BE2C (cell line): ENCODE results near the gene TMEM31. TPM values are rescaled to one million over a fixed set of nuclear protein-coding genes. Genes with fewer than 3 reads are reported as not detected.

Experiments used
- DNase-seq: peaks from one replicate; pipeline ENCODE4 v3.0.0-alpha.2; 2020
- H3K27me3 ChIP-seq: fragments of 250-450 bp; sonication (Bioruptor Pico); 2 replicates; pipeline ENCODE4 v1.5.1; 2020; ENCODE audit warnings: mild to moderate bottlenecking
- H3K36me3 ChIP-seq: fragments of 250-450 bp; sonication (Bioruptor Pico); 2 replicates; pipeline ENCODE4 v1.5.1; 2020; ENCODE audit warnings: mild to moderate bottlenecking
- H3K4me1 ChIP-seq: fragments of 250-450 bp; sonication (Bioruptor Pico); 2 replicates; pipeline ENCODE4 v1.5.1; 2020
- H3K4me3 ChIP-seq: 2 replicates; pipeline ENCODE4 v1.5.1; 2011; ENCODE audit warnings: low read depth, low read length
- H3K9me3 ChIP-seq: fragments of 250-450 bp; sonication (Bioruptor Pico); 2 replicates; pipeline ENCODE4 v1.5.1; 2020
- polyA plus RNA-seq: library from polyadenylated mRNA; unstranded; fragments of >200 nt; gene quantifications from one replicate; pipeline ENCODE4 v1.2.1, GENCODE V29; 2012; ENCODE audit warnings: low read depth, missing spikeins; ENCODE audit not compliant: insufficient read length, insufficient read depth
- TF ChIP-seq, protein P1 (sequence below): IDR thresholded peaks from 2 replicates; pipeline ENCODE4 v1.5.1; 2012; ENCODE audit warnings: mild to moderate bottlenecking, low read depth, low read length

The TMEM31 gene, protein sequence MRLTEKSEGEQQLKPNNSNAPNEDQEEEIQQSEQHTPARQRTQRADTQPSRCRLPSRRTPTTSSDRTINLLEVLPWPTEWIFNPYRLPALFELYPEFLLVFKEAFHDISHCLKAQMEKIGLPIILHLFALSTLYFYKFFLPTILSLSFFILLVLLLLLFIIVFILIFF
- polyA plus RNA-seq, result 2.7 TPM

DNA sequence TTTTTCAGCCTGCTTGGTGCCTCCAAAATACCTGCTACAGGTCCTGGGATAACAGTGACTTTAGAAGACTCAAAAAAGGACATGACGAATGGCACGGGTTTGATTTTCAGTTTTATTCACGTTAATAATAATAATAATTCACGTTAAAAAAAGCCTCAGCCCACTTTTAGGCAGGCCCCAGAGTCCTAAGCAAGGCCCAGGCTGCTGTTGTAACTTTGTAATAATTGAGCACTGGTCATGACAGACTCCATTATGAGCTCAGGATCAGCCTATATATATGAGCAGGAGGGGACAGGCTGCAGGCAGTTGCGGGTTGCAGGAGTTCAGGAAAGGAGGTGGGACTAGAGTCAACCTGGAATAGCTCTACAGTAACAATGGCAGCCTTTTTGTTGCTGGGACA is at the start of gene TMEM31:
Gene TMEM31, plus strand, starts transcription at position 301 of the 400 bp plus-strand sequence. CDS start 1,350 bp downstream, outside the sequence.
- TF ChIP-seq, protein P1, sequence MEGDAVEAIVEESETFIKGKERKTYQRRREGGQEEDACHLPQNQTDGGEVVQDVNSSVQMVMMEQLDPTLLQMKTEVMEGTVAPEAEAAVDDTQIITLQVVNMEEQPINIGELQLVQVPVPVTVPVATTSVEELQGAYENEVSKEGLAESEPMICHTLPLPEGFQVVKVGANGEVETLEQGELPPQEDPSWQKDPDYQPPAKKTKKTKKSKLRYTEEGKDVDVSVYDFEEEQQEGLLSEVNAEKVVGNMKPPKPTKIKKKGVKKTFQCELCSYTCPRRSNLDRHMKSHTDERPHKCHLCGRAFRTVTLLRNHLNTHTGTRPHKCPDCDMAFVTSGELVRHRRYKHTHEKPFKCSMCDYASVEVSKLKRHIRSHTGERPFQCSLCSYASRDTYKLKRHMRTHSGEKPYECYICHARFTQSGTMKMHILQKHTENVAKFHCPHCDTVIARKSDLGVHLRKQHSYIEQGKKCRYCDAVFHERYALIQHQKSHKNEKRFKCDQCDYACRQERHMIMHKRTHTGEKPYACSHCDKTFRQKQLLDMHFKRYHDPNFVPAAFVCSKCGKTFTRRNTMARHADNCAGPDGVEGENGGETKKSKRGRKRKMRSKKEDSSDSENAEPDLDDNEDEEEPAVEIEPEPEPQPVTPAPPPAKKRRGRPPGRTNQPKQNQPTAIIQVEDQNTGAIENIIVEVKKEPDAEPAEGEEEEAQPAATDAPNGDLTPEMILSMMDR, result no peak
- Histone ChIP-seq H3K36me3 (no peaks in the 10 kb centered on the region), H3K27me3 (no peaks in the 10 kb centered on the region), H3K4me1 (no peaks in the 10 kb centered on the region), H3K9me3 (no peaks in the 10 kb centered on the region), H3K4me3 (no peak within 1 kb of the TSS)
- DNase-seq, result no peak

DNA sequence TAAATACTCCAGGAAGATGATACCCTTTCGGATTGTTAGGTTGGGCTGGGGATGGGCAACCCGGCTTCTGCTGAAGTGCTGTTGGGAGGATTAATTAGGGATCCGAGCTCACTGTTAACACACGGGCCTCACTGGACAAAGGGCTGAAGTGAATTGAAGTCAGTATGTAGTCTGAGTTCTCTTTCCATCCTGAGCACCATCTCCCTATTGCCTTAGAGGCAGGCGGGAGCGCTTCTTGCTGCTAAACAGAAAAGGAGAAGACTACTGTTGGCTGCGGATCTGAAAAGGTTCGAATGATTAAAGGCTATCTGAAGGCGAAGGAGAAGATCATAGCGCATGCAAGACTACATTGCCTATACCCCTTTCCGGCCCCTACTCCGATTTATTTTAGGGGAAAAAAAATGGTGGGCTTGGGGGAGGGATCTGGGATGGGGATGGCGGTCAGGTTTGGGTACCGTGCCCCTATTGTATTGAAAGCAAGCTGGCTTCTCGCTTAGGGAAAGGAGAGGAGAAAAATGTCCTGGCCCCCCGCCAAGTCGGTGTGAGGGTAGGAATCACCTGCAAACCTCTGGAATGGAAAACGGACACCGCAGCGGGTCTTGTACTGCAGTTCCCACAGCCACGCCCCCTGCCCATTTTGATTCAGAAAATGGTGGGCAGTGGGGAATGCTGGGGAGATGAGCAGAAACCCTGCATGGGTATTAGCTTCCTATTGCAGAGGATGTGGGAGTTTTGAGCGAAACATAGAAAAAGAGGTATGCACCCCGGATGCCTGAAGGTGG is 46.5 kb upstream of the TMEM31 start:
- Histone ChIP-seq H3K36me3 (no peaks in the 10 kb centered on the region), H3K27me3 (no peaks in the 10 kb centered on the region), H3K4me1 (peaks cover 5% of the 10 kb centered on the region; the same call in 1 of the 2 replicates), H3K4me3 (no peak overlapping the region), H3K9me3 (no peaks in the 10 kb centered on the region)
- TF ChIP-seq, protein P1, result no peak
- DNase-seq, result no peak

DNA sequence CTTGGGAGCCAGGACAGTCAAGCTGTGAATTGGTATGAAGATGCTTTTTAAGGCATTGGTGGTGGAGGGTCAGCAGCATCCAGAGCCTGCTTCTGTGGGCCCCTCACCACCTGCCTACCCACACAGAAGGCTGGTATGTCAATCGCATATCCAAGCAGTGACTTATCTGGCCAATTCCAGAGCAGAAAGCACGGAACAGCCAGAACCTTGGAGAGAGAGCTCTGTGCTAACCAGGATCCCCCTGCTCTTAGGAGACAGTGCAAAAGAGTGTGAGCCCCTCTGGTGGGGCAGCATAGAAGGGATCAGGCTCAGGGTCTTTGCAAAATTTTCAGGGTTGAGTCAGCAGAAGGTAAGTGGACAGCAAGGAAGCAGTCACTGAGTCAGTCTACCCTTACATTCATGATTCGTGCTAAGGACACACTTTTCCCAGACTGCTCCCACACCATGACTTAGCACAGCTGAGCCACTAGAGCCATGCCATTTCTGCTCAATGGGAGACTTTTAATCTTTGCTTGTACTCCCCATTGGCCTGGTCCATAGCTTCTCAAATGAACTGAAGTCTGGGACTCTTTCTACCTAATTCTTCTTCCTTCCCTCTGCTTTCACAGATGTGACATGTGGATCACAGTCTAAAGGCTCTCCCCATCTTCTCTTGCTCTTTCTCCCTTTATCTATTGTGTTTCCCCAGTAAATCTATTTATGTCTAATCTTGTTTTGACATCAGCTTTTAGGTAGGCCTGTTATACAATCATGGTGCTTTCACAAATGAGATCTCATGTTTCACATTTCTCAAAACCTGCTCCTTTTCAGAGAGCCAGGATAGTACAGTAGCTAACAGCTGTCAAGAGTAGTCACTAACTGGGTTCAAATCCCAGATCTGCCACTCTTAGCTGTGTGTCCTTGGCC is 44.3 kb upstream of the TMEM31 start:
- peaks cover 5% of the 10 kb centered on the region; the same call in 1 of the 2 replicates for H3K4me1 ChIP-seq
- no peaks in the 10 kb centered on the region for H3K36me3 ChIP-seq
- H3K4me3 ChIP-seq, result no peak overlapping the region
- no peaks in the 10 kb centered on the region for H3K9me3 ChIP-seq
- no peak for DNase-seq
- H3K27me3 ChIP-seq, result no peaks in the 10 kb centered on the region
- TF ChIP-seq, protein P1, result no peak

DNA sequence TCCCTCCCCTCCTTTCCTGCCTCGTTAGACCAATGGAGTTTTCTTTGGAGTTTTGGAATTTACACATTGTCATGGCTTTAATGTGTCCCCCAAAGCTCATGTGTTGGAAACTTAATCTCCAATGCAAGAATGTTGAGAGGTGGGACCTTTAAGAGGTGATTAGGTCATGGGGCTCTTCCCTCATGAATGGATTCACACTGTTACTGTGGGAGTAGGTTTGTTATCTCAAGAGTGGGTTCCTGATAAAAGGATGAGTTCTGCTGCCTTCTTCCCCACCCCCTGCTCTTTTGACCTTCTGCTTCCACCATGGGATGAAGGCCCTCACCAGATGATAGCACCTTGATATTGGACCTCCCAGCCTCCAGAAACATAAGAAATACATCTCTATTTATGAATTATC is 41.0 kb upstream of the TMEM31 start:
- Histone ChIP-seq H3K9me3 (no peaks in the 10 kb centered on the region), H3K36me3 (no peaks in the 10 kb centered on the region), H3K4me3 (no peak overlapping the region), H3K4me1 (peaks cover 5% of the 10 kb centered on the region; the same call in 1 of the 2 replicates), H3K27me3 (no peaks in the 10 kb centered on the region)
- TF ChIP-seq, protein P1, result no peak
- DNase-seq, result no peak

DNA sequence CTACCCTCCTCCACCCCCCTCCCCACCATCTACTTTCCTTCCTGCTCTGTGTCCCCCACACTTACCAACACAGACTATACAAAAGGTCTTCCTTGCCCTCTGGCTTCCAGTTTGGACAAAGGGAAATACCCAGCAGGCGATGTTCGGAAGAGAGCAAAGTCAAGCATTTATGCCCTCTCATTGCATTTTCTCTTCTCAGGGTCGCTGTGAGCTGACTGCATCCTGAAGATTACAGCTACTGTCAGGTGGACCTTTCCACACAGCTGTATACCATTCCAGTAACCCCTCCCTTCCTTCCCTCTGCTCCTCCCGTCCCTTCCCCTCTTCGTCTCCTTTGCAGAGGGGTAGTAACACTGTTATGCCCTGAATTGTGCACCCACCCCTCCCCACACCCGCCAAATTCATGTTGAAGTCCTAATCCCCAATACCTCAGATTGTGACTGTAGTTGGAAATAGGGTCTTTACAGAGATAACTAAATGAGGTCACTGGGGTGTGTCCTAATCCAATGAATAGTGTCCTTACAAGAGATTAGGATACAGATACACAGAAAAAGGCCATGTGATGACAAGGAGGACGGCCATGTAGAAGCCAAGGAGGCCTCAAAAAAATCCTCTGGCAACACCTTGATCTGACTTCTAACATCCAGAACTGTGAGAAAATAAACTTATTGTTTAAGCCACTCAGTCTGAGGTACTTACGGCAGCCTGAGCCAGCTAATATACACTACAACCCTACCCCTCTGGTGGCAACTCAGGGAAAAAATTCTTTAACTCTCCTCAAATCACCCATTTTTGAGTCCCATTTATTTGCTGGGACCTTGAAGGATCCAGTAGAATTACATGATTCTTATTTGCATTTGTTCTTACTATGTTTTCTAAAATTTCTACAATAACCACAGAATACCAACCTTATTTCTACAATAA is 35.9 kb upstream of the TMEM31 start:
- Histone ChIP-seq H3K9me3 (no peaks in the 10 kb centered on the region), H3K4me3 (no peak overlapping the region)

More for the DNA sequence above, 35.9 kb upstream of the TMEM31 start:
- H3K36me3 ChIP-seq, result peaks cover 22% of the 10 kb centered on the region
- no peak for DNase-seq
- no peaks in the 10 kb centered on the region for H3K4me1 ChIP-seq
- TF ChIP-seq, protein P1, result no peak
- H3K27me3 ChIP-seq, result no peaks in the 10 kb centered on the region
